GM19099 (cell line): ENCODE data around the gene PRKCE.

ENCODE experiments used
- POLR2A ChIP-seq: IDR thresholded peaks from 3 replicates; pipeline ENCODE4 v1.6.1; 2011; ENCODE audit warnings: low read depth; ENCODE audit not compliant: insufficient read length; ENCODE audit errors: extremely low read depth

PRKCE gene

GRCh38 chr2:45837812-45838341, 186.4 kb downstream of the PRKCE start:
- no peak for TF ChIP-seq POLR2A

GRCh38 chr2:45839508-45840251, 188.2 kb downstream of the PRKCE start:
- TF ChIP-seq POLR2A: no peak

- no peak for TF ChIP-seq POLR2A
These were observed 189.0 kb downstream of the PRKCE start for GRCh38 chr2:45840481-45840880.

- no peak for TF ChIP-seq POLR2A
These were observed 190.4 kb downstream of the PRKCE start for GRCh38 chr2:45841752-45842407.

- no peak for TF ChIP-seq POLR2A
These were observed 191.7 kb downstream of the PRKCE start for GRCh38 chr2:45843136-45843535.

- no peak for TF ChIP-seq POLR2A
These were observed 193.5 kb downstream of the PRKCE start for GRCh38 chr2:45844796-45845457.

- TF ChIP-seq POLR2A: no peak
These were observed 194.1 kb downstream of the PRKCE start for GRCh38 chr2:45845566-45845965.

- TF ChIP-seq POLR2A: no peak
These were observed 198.2 kb downstream of the PRKCE start for GRCh38 chr2:45849491-45850283.

GRCh38 chr2:45850558-45850957, 199.1 kb downstream of the PRKCE start:
- TF ChIP-seq POLR2A: no peak

- no peak for TF ChIP-seq POLR2A
These were observed 199.6 kb downstream of the PRKCE start for GRCh38 chr2:45851111-45851510.

- TF ChIP-seq POLR2A: no peak
These were observed 200.3 kb downstream of the PRKCE start for GRCh38 chr2:45851576-45852304.

- TF ChIP-seq POLR2A: no peak
These were observed 201.1 kb downstream of the PRKCE start for GRCh38 chr2:45852450-45853150.

GRCh38 chr2:45855374-45855773, 203.9 kb downstream of the PRKCE start:
- TF ChIP-seq POLR2A: no peak
